ENCODE results near the gene GPC1.

Gene GPC1

GRCh38 chr2:240456447-240457222 is 21.2 kb downstream of the GPC1 start:
- H3K4me1 ChIP-seq (ENCODE audit: low read length): no peaks in the 10 kb centered on the region
- no peaks in the 10 kb centered on the region for H3K79me2 ChIP-seq (ENCODE audit: low read length)
- no peak overlapping the region for H3K4me2 ChIP-seq (ENCODE audit: low read length)
- no peak for TF ChIP-seq CTCF (IDR thresholded peaks at IDR 0.05; ENCODE audit: low read depth, low read length)
- no peak for TF ChIP-seq EZH2phosphoT487 (IDR thresholded peaks at IDR 0.05; ENCODE audit: low read depth)
- H4K20me1 ChIP-seq (ENCODE audit: insufficient read depth, low read length): no peaks in the 10 kb centered on the region
- no peak overlapping the region for H3K4me3 ChIP-seq (ENCODE audit: low read length)
- no peaks in the 10 kb centered on the region for H3K36me3 ChIP-seq (replicated peaks; ENCODE audit: low read depth, low read length)
- H2AFZ ChIP-seq (ENCODE audit: low read depth, low read length): no peak overlapping the region
- H3K9me3 ChIP-seq (ENCODE audit: insufficient read depth, low read length): no peaks in the 10 kb centered on the region
- no peaks in the 10 kb centered on the region for H3K27me3 ChIP-seq (ENCODE audit: low read depth, low read length)
- no peak overlapping the region for H3K27ac ChIP-seq (ENCODE audit: low read length)
- no peak overlapping the region for H3K9ac ChIP-seq (ENCODE audit: low read length)

GRCh38 chr2:240457223-240458043 is 22.0 kb downstream of the GPC1 start:
- Histone ChIP-seq H3K27me3 (ENCODE audit: low read depth, low read length) (no peaks in the 10 kb centered on the region), H3K4me1 (ENCODE audit: low read length) (no peaks in the 10 kb centered on the region), H3K36me3 (replicated peaks; ENCODE audit: low read depth, low read length) (no peaks in the 10 kb centered on the region), H3K79me2 (ENCODE audit: low read length) (no peaks in the 10 kb centered on the region), H3K9me3 (ENCODE audit: insufficient read depth, low read length) (no peaks in the 10 kb centered on the region), H3K27ac (ENCODE audit: low read length) (no peak overlapping the region), H2AFZ (ENCODE audit: low read depth, low read length) (no peak overlapping the region), H3K9ac (ENCODE audit: low read length) (no peak overlapping the region), H4K20me1 (ENCODE audit: insufficient read depth, low read length) (no peaks in the 10 kb centered on the region), H3K4me2 (ENCODE audit: low read length) (no peak overlapping the region), H3K4me3 (ENCODE audit: low read length) (no peak overlapping the region)
- TF ChIP-seq CTCF (IDR thresholded peaks at IDR 0.05; ENCODE audit: low read depth, low read length) (no peak), EZH2phosphoT487 (IDR thresholded peaks at IDR 0.05; ENCODE audit: low read depth) (no peak)

GRCh38 chr2:240458044-240458899 is 22.8 kb downstream of the GPC1 start:
- Histone ChIP-seq H3K27ac (ENCODE audit: low read length) (no peak overlapping the region), H3K9me3 (ENCODE audit: insufficient read depth, low read length) (no peaks in the 10 kb centered on the region), H3K79me2 (ENCODE audit: low read length) (no peaks in the 10 kb centered on the region), H3K4me3 (ENCODE audit: low read length) (no peak overlapping the region), H3K9ac (ENCODE audit: low read length) (no peak overlapping the region), H3K4me2 (ENCODE audit: low read length) (no peak overlapping the region), H3K36me3 (replicated peaks; ENCODE audit: low read depth, low read length) (no peaks in the 10 kb centered on the region), H4K20me1 (ENCODE audit: insufficient read depth, low read length) (no peaks in the 10 kb centered on the region), H3K4me1 (ENCODE audit: low read length) (no peaks in the 10 kb centered on the region), H2AFZ (ENCODE audit: low read depth, low read length) (no peak overlapping the region), H3K27me3 (ENCODE audit: low read depth, low read length) (no peaks in the 10 kb centered on the region)
- TF ChIP-seq EZH2phosphoT487 (IDR thresholded peaks at IDR 0.05; ENCODE audit: low read depth) (no peak), CTCF (IDR thresholded peaks at IDR 0.05; ENCODE audit: low read depth, low read length) (no peak)

Measured in OCI-LY3 (cell line).